ENCODE results near the gene SLC3A2.
"Not testable (repeated sequence)": the region's sequence is repeated elsewhere in the genome, so short reads cannot be mapped to it uniquely, and the experiment has no call there.

SLC3A2 gene

GRCh38 chr11:62880803-62881578, at the start of gene SLC3A2:
SLC3A2 (plus strand) TSS chr11:62880896; CDS start chr11:62881024, 128 bp downstream.
- H3K27me3 Mint-ChIP-seq, result no peaks in the 10 kb centered on the region
- DNase-seq, result peak; percentile 80
- peaks cover 38 to 54% of the 10 kb centered on the region in 2 donors for H3K4me1 Mint-ChIP-seq
- peak within 1 kb of the TSS; percentile 94 for H3K4me3 Mint-ChIP-seq
- ATAC-seq (replicated peaks), result peak; percentile 81 to 85
- H3K9me3 Mint-ChIP-seq, result no peaks in the 10 kb centered on the region
- H3K27ac Mint-ChIP-seq, result peak within 1 kb of the TSS; percentile 100
- peaks cover 61 to 75% of the 10 kb centered on the region in 2 donors for H3K36me3 Mint-ChIP-seq

- peak; percentile 4 to 17 for ATAC-seq (replicated peaks)
- peaks cover 27 to 44% of the 10 kb centered on the region in 2 donors for H3K36me3 Mint-ChIP-seq
Observed at GRCh38 chr11:62830904-62831519, 49.7 kb upstream of the SLC3A2 start.

DNA sequence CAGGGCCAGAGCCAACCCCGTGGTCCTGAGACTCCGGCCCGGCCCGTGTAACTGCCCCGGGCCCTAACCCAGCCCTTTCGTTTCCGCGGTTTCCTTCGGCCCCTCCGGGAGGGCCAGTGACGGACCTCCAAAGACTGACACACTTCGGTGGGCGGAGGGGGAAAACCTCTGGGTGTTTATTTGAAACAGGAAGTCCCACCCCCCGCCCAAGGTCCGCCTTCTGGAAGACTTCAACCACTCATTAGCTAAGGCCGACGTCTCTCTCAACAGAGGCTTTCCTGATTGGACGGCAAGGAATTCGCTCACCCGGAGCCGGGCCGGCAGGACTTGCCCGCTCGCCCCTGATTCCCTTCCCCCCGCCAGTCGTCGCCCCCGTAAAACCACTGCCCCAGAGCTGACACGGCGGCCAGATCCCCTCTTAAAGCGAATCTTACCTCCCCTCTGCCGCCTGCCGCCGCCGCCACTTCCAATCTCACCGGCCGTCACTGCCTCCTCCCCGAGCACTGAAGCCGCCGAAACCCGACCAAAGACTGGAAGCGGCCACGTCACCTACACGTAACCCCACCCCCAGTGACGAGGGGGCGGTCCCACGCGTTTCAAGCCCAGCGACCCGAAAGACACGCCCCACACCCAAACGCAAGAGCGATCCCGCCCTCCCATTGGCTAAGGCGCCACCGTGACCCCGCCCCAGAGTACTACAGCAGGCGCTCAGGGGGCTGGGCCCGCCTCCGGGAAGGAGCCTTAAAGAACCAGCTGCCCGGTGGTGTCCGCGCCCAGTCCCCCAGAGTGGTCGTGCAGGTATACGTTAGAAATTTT, 49.0 kb upstream of the SLC3A2 start, which contains the start of gene STX5:
STX5 (minus strand) TSS at position 532 of the 816 bp plus-strand sequence. CDS start 808 bp downstream, outside the sequence.
- peak; percentile 97 for DNase-seq
- H3K27ac Mint-ChIP-seq, result peak within 1 kb of the TSS; percentile 99
- peak within 1 kb of the TSS; percentile 86 to 94 for H3K4me3 Mint-ChIP-seq
- H3K9me3 Mint-ChIP-seq, result no peaks in the 10 kb centered on the region
- peaks cover 27 to 48% of the 10 kb centered on the region in 2 donors for H3K36me3 Mint-ChIP-seq
- no peaks in the 10 kb centered on the region for H3K27me3 Mint-ChIP-seq
- peaks cover 36 to 55% of the 10 kb centered on the region in 2 donors for H3K4me1 Mint-ChIP-seq
- peak; percentile 88 to 91 for ATAC-seq (replicated peaks)

More at GRCh38 chr11:62830904-62831519, 49.7 kb upstream of the SLC3A2 start:
- Mint-ChIP-seq H3K27ac (peak overlapping the region; percentile 99), H3K9me3 (no peaks in the 10 kb centered on the region), H3K27me3 (no peaks in the 10 kb centered on the region), H3K4me3 (peak overlapping the region; percentile 86 to 94), H3K4me1 (peaks cover 33 to 52% of the 10 kb centered on the region in 2 donors)
- no peak for DNase-seq

- peak; percentile 15 to 24 for ATAC-seq (replicated peaks)
- H3K36me3 Mint-ChIP-seq, result peaks cover 25 to 44% of the 10 kb centered on the region in 2 donors
Observed at GRCh38 chr11:62832336-62833234, 48.1 kb upstream of the SLC3A2 start, which contains the start of gene TEX54. TEX54 (minus strand) TSS chr11:62832841.

GRCh38 chr11:62835336-62835735, 45.4 kb upstream of the SLC3A2 start:
- ATAC-seq (replicated peaks) (no peak), DNase-seq (no peak)
- Mint-ChIP-seq H3K4me1 (peaks cover 45 to 56% of the 10 kb centered on the region in 2 donors), H3K27ac (no peak overlapping the region), H3K9me3 (no peaks in the 10 kb centered on the region), H3K36me3 (peaks cover 30 to 49% of the 10 kb centered on the region in 2 donors), H3K4me3 (no peak overlapping the region), H3K27me3 (no peaks in the 10 kb centered on the region)

More at GRCh38 chr11:62832336-62833234, 48.1 kb upstream of the SLC3A2 start, which contains the start of gene TEX54:
- H3K9me3 Mint-ChIP-seq, result no peaks in the 10 kb centered on the region
- peak within 1 kb of the TSS; percentile 86 to 94 for H3K4me3 Mint-ChIP-seq
- DNase-seq, result no peak
- peak within 1 kb of the TSS; percentile 99 for H3K27ac Mint-ChIP-seq
- H3K27me3 Mint-ChIP-seq, result no peaks in the 10 kb centered on the region
- H3K4me1 Mint-ChIP-seq, result peaks cover 37 to 61% of the 10 kb centered on the region in 2 donors

DNA sequence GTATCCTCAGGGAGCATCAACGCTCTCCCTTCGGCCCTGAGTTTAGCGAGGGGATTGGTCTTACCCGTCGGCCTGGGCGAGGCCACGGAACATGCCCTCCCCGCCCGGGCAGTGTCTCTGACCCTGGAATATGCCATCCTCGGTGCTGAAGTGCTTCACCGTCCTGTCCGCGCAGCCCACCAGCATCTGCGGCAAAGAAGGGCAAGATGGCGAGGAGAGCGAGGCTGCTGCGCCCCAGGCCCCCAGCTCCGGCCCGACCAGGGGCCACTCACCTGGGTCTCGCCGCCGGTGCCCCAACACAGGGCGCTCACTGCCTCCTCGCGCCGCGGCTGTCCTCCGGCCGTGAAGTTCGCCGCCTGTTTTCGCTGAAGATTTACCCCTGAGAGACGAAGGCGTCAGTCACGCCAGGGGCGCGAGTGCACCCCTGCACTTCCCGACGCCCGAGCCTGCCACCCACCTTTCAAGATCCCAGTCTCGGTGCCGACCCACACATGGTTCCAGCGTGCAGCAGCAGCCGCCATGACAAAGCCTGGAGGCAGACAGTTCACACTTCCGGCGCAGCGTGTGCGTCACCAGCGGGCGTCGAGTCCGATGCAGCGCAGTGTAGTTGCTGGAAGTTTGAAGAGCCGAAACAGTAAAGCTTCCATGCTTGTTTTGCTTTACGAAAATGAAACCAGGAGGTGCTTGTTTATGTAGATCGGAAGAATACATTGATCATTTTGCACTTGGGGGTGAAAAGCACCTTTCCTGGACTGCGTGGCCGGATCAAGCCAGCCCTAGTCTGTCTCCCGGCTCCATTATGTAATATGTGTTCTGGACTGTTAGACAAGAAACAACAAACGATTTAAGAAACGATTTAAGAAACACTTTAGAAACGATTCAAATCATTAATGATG, 41.4 kb upstream of the SLC3A2 start, which contains the start of gene WDR74:
WDR74 (minus strand) TSS at position 541 of the 896 bp plus-strand sequence; CDS start at position 521, 20 bp downstream.
- Mint-ChIP-seq H3K36me3 (peaks cover 13 to 31% of the 10 kb centered on the region in 2 donors), H3K27ac (no peak within 1 kb of the TSS), H3K9me3 (no peaks in the 10 kb centered on the region), H3K27me3 (no peaks in the 10 kb centered on the region), H3K4me3 (no peak within 1 kb of the TSS), H3K4me1 (peaks cover 26 to 30% of the 10 kb centered on the region in 2 donors)
- peak; percentile 85 for DNase-seq
- peak; percentile 41 to 53 for ATAC-seq (replicated peaks)

DNA sequence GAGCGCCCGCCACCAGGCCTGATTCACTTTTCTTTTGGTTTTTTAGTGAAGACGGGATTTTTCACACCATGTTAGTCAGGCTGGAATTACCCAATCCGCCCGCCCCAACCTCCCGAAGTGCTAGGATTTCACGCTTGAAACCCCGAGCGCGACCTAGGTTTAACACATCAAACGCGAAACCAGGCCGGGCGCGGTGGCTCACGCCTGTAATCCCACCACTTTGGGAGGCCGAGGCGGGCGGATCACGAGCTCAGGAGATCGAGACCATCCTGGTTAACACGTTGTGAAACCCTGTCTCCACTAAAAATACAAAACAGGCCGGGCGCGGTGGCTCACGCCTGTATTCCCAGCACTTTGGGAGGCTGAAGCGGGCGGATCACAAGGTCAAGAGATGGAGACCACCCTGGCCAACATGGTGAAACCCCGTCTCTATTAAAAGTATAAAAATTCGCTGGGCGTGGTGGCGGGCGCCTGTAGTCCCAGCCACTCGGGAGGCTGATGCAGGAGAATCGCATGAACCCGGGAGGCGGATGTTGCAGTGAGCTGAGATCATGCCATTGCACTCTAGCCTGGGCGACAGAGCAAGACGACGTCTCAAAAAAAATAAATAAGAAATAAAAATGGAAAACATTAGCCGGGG, 39.9 kb upstream of the SLC3A2 start:
- peak; percentile 29 to 38 for ATAC-seq (replicated peaks)
- H3K9me3 Mint-ChIP-seq, H3K27ac Mint-ChIP-seq, H3K4me3 Mint-ChIP-seq, H3K27me3 Mint-ChIP-seq: not testable (repeated sequence)
- Mint-ChIP-seq H3K36me3 (peaks cover 9 to 21% of the 10 kb centered on the region in 2 donors), H3K4me1 (peaks cover 15 to 20% of the 10 kb centered on the region in 2 donors)
- peak; percentile 94 for DNase-seq

DNA sequence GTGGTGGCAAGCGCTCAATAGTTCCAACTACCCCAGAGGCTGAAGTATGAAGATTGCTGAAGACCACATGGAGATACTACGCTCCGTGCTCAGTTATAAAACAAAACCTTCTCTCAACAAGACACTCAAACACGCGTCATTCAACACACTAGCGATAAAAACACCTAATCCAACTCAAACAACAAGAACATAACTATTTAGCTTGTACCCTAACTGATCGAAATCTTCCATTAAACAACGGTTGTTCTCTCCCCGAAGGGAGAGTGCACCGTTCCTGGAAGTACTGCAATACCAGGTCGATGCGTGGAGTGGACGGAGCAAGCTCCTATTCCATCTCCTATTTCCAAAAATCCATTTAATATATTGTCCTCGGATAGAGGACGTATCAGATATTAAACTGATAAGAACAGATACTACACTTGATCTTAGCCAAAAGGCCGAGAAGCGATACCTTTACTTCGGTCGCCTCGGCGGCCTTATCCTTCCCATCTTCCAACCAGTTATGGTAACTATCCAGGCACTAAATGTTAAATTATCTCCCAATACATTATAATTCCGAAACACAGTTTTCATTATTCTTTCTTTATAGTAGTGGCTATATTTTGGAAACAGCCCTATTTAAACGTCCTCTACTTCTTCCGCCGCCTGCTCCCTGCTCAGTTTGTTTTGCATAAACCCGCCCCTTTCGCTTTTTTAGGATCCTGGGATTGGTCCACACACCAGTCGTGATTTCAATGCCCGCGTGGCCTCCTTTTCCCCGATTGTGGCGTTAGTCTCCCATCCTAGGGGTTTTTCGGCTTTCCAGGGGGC, 39.1 kb upstream of the SLC3A2 start:
- H3K27ac Mint-ChIP-seq, result no peak overlapping the region
- peaks cover 13 to 18% of the 10 kb centered on the region in 2 donors for H3K4me1 Mint-ChIP-seq
- no peaks in the 10 kb centered on the region for H3K27me3 Mint-ChIP-seq
- H3K4me3 Mint-ChIP-seq, result no peak overlapping the region
- H3K9me3 Mint-ChIP-seq, result no peaks in the 10 kb centered on the region
- peak; percentile 75 to 79 for ATAC-seq (replicated peaks)
- H3K36me3 Mint-ChIP-seq, result peaks cover 9 to 18% of the 10 kb centered on the region in 2 donors
- DNase-seq, result peak; percentile 90

DNA sequence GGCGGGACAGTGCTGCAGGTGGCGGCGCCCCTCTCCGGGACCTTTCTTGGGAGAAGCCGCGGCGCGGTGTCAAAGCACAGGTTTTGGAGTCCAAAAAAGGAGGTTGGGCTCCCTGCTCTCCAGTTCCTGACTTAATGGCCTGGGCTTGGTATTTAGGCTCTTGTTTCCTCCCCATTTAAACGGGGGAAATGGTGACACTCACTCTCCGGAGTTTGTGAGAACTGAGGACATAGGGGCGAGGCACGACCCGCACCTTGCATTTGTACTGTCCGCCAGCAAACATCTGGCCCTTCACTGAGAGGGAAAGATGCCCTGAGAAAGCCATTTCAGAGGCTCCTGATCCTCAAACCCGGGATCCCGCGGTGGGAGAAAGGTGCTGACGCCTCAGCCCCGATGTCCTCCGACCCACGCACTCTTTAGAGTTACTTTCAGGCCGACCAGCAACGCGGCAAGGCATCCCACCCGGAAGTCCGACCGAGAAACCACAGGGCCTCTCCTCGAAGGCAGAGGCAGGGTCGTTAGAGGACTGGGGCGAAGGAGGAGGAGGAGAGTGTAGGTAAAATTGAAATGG, 38.4 kb upstream of the SLC3A2 start:
- H3K27me3 Mint-ChIP-seq, result no peaks in the 10 kb centered on the region
- H3K4me3 Mint-ChIP-seq, result no peak overlapping the region
- peak; percentile 52 for DNase-seq
- no peaks in the 10 kb centered on the region for H3K9me3 Mint-ChIP-seq
- no peak overlapping the region for H3K27ac Mint-ChIP-seq
- H3K36me3 Mint-ChIP-seq, result peaks cover 9 to 16% of the 10 kb centered on the region in 2 donors
- no peak for ATAC-seq (replicated peaks)
- H3K4me1 Mint-ChIP-seq, result peaks cover 9 to 16% of the 10 kb centered on the region in 2 donors

- not testable (repeated sequence) for H3K9me3 Mint-ChIP-seq; ATAC-seq (replicated peaks); DNase-seq; H3K27ac Mint-ChIP-seq; H3K27me3 Mint-ChIP-seq; H3K4me3 Mint-ChIP-seq
- peaks cover 2 to 12% of the 10 kb centered on the region in 2 donors for H3K4me1 Mint-ChIP-seq
- H3K36me3 Mint-ChIP-seq, result peaks cover 4 to 10% of the 10 kb centered on the region in 2 donors
Observed at GRCh38 chr11:62842891-62843290, 37.8 kb upstream of the SLC3A2 start.

GRCh38 chr11:62843466-62843865, 37.2 kb upstream of the SLC3A2 start:
- ATAC-seq (replicated peaks) (no peak), DNase-seq (no peak)
- H3K4me3 Mint-ChIP-seq, result no peak overlapping the region
- no peaks in the 10 kb centered on the region for H3K27me3 Mint-ChIP-seq
- H3K36me3 Mint-ChIP-seq, result peaks cover 4 to 10% of the 10 kb centered on the region in 2 donors
- no peaks in the 10 kb centered on the region for H3K9me3 Mint-ChIP-seq
- H3K4me1 Mint-ChIP-seq, result peaks cover 0 to 12% of the 10 kb centered on the region in 2 donors
- peak overlapping the region; percentile 17 for H3K27ac Mint-ChIP-seq
